ENCODE measurements around the gene MARS1.

MARS1 gene

GRCh38 chr12:57470286-57470969 is 17.4 kb upstream of the MARS1 start:
- in situ Hi-C loops (cut with MboI; ENCODE audit: low sequenced_read_pairs): loop anchor here (25.0 kb wide), 1 partner anchor 383 kb away; the partner anchor contains the start of genes NAB2 and NEMP1

- in situ Hi-C loops (cut with MboI; ENCODE audit: low sequenced_read_pairs): loop anchor here (25.0 kb wide), 1 partner anchor 384 kb away; the partner anchor contains the start of genes NAB2 and NEMP1
These were observed 16.8 kb upstream of the MARS1 start for GRCh38 chr12:57470970-57471656.

GRCh38 chr12:57471661-57472060 is 16.2 kb upstream of the MARS1 start:
- in situ Hi-C loops (cut with MboI; ENCODE audit: low sequenced_read_pairs): loop anchor here (25.0 kb wide), 1 partner anchor 384 kb away; the partner anchor contains the start of genes NAB2 and NEMP1

GRCh38 chr12:57472391-57472790 is 15.5 kb upstream of the MARS1 start:
- in situ Hi-C loops (cut with MboI; ENCODE audit: low sequenced_read_pairs): loop anchor here (25.0 kb wide), 1 partner anchor 385 kb away; the partner anchor contains the start of genes NAB2 and NEMP1

- in situ Hi-C loops (cut with MboI; ENCODE audit: low sequenced_read_pairs): loop anchor here (25.0 kb wide), 1 partner anchor 386 kb away; the partner anchor contains the start of genes NAB2 and NEMP1
These were observed 14.5 kb upstream of the MARS1 start for GRCh38 chr12:57473392-57473791.

GRCh38 chr12:57473886-57474285 is 14.0 kb upstream of the MARS1 start:
- in situ Hi-C loops (cut with MboI; ENCODE audit: low sequenced_read_pairs): loop anchor here (25.0 kb wide), 1 partner anchor 387 kb away; the partner anchor contains the start of genes NAB2 and NEMP1

- in situ Hi-C loops (cut with MboI; ENCODE audit: low sequenced_read_pairs): loop anchor here (25.0 kb wide), 1 partner anchor 387 kb away; the partner anchor contains the start of genes NAB2 and NEMP1
These were observed 13.4 kb upstream of the MARS1 start for GRCh38 chr12:57474430-57474829.

GRCh38 chr12:57474862-57475261 is 13.0 kb upstream of the MARS1 start:
- in situ Hi-C loops (cut with MboI; ENCODE audit: low sequenced_read_pairs): loop anchor here (25.0 kb wide), 1 partner anchor 388 kb away; the partner anchor contains the start of genes NAB2 and NEMP1

- in situ Hi-C loops (cut with MboI; ENCODE audit: low sequenced_read_pairs): no loop called here
These were observed 12.4 kb upstream of the MARS1 start for GRCh38 chr12:57475271-57476161.

- in situ Hi-C loops (cut with MboI; ENCODE audit: low sequenced_read_pairs): no loop called here
These were observed 11.5 kb upstream of the MARS1 start for GRCh38 chr12:57476162-57476992.

GRCh38 chr12:57476993-57477709 is 10.7 kb upstream of the MARS1 start:
- in situ Hi-C loops (cut with MboI; ENCODE audit: low sequenced_read_pairs): no loop called here

GRCh38 chr12:57477710-57478681 is 9.9 kb upstream of the MARS1 start:
- in situ Hi-C loops (cut with MboI; ENCODE audit: low sequenced_read_pairs): no loop called here

GRCh38 chr12:57479043-57479375 is 8.9 kb upstream of the MARS1 start:
- in situ Hi-C loops (cut with MboI; ENCODE audit: low sequenced_read_pairs): no loop called here

- in situ Hi-C loops (cut with MboI; ENCODE audit: low sequenced_read_pairs): no loop called here
These were observed 8.3 kb upstream of the MARS1 start, which contains the start of gene ARHGAP9 for GRCh38 chr12:57479376-57480115. Gene ARHGAP9, minus strand, starts transcription at chr12:57479866. Its CDS starts 460 bp downstream, at chr12:57479406.

- in situ Hi-C loops (cut with MboI; ENCODE audit: low sequenced_read_pairs): no loop called here
These were observed 6.2 kb upstream of the MARS1 start for GRCh38 chr12:57481671-57482070.

GRCh38 chr12:57483466-57483865 is 4.4 kb upstream of the MARS1 start:
- in situ Hi-C loops (cut with MboI; ENCODE audit: low sequenced_read_pairs): no loop called here

- in situ Hi-C loops (cut with MboI; ENCODE audit: low sequenced_read_pairs): no loop called here
These were observed 2.2 kb upstream of the MARS1 start for GRCh38 chr12:57485695-57486094.

All from HL-60/S4 treated with phorbol 12-myristate 13-acetate at 8.2 ng/mL for 4 days and 3 days (cell line).